ENCODE measurements around the gene BSN. TPM values are rescaled to one million over a fixed set of nuclear protein-coding genes. Genes with fewer than 3 reads are reported as not detected.

BSN gene
- total RNA-seq, 1 experiment from 2014 or later, result 0.37 TPM

- Histone ChIP-seq H3K4me1 (ENCODE audit: low read length) (no peaks in the 10 kb centered on the region), H3K9me2 (replicated peaks; ENCODE audit: insufficient read depth, low read length) (no peaks in the 10 kb centered on the region), H3K27ac (ENCODE audit: low read length) (no peak overlapping the region), H3K9ac (ENCODE audit: low read length) (no peak overlapping the region), H3K9me3 (ENCODE audit: low read length) (no peaks in the 10 kb centered on the region), H3K4me2 (ENCODE audit: low read depth, low read length, poor library complexity, severe bottlenecking) (no peak overlapping the region), H3K36me3 (ENCODE audit: insufficient read depth, low read length) (no peaks in the 10 kb centered on the region), H3K27me3 (ENCODE audit: low read length) (no peaks in the 10 kb centered on the region), H2AFZ (ENCODE audit: low read length) (no peak overlapping the region), H3K4me3 (ENCODE audit: low read length) (no peak overlapping the region), H4K20me1 (ENCODE audit: insufficient read depth, low read depth, low read length) (no peaks in the 10 kb centered on the region), H3K79me2 (ENCODE audit: low read length) (no peaks in the 10 kb centered on the region)
- DNase-seq, result no peak
Measured at GRCh38 chr3:49664300-49664699, 110.0 kb downstream of the BSN start.

GRCh38 chr3:49665822-49666519, 111.7 kb downstream of the BSN start:
- H3K27me3 ChIP-seq (ENCODE audit: low read length), result no peaks in the 10 kb centered on the region
- no peak overlapping the region for H3K27ac ChIP-seq (ENCODE audit: low read length)
- H3K36me3 ChIP-seq (ENCODE audit: insufficient read depth, low read length), result no peaks in the 10 kb centered on the region
- DNase-seq, result no peak
- no peaks in the 10 kb centered on the region; the same call in 1 of the 2 replicates for H4K20me1 ChIP-seq (ENCODE audit: insufficient read depth, low read depth, low read length)
- no peak overlapping the region for H3K4me2 ChIP-seq (ENCODE audit: low read depth, low read length, poor library complexity, severe bottlenecking)
- H3K9ac ChIP-seq (ENCODE audit: low read length), result no peak overlapping the region
- no peak overlapping the region for H2AFZ ChIP-seq (ENCODE audit: low read length)
- H3K9me3 ChIP-seq (ENCODE audit: low read length), result no peaks in the 10 kb centered on the region
- H3K4me3 ChIP-seq (ENCODE audit: low read length), result no peak overlapping the region
- H3K79me2 ChIP-seq (ENCODE audit: low read length), result no peaks in the 10 kb centered on the region
- no peaks in the 10 kb centered on the region for H3K4me1 ChIP-seq (ENCODE audit: low read length)
- no peaks in the 10 kb centered on the region for H3K9me2 ChIP-seq (replicated peaks; ENCODE audit: insufficient read depth, low read length)

- Histone ChIP-seq H3K27ac (ENCODE audit: low read length) (no peak overlapping the region), H3K9me3 (ENCODE audit: low read length) (no peaks in the 10 kb centered on the region), H2AFZ (ENCODE audit: low read length) (no peak overlapping the region), H3K9me2 (replicated peaks; ENCODE audit: insufficient read depth, low read length) (no peaks in the 10 kb centered on the region), H3K4me2 (ENCODE audit: low read depth, low read length, poor library complexity, severe bottlenecking) (no peak overlapping the region), H3K4me3 (ENCODE audit: low read length) (no peak overlapping the region), H3K9ac (ENCODE audit: low read length) (no peak overlapping the region), H3K27me3 (ENCODE audit: low read length) (no peaks in the 10 kb centered on the region), H4K20me1 (ENCODE audit: insufficient read depth, low read depth, low read length) (no peaks in the 10 kb centered on the region; the same call in 1 of the 2 replicates), H3K36me3 (ENCODE audit: insufficient read depth, low read length) (no peaks in the 10 kb centered on the region), H3K79me2 (ENCODE audit: low read length) (no peaks in the 10 kb centered on the region), H3K4me1 (ENCODE audit: low read length) (no peaks in the 10 kb centered on the region)
- DNase-seq, result no peak
Measured at GRCh38 chr3:49666592-49666991, 112.3 kb downstream of the BSN start.

- Histone ChIP-seq H3K36me3 (ENCODE audit: insufficient read depth, low read length) (no peaks in the 10 kb centered on the region), H3K9me3 (ENCODE audit: low read length) (no peaks in the 10 kb centered on the region), H2AFZ (ENCODE audit: low read length) (no peak overlapping the region), H3K79me2 (ENCODE audit: low read length) (no peaks in the 10 kb centered on the region), H3K4me2 (ENCODE audit: low read depth, low read length, poor library complexity, severe bottlenecking) (no peak overlapping the region), H4K20me1 (ENCODE audit: insufficient read depth, low read depth, low read length) (no peaks in the 10 kb centered on the region; the same call in 1 of the 2 replicates), H3K4me3 (ENCODE audit: low read length) (no peak overlapping the region), H3K4me1 (ENCODE audit: low read length) (peaks cover 7% of the 10 kb centered on the region), H3K27ac (ENCODE audit: low read length) (no peak overlapping the region), H3K9me2 (replicated peaks; ENCODE audit: insufficient read depth, low read length) (no peaks in the 10 kb centered on the region), H3K27me3 (ENCODE audit: low read length) (no peaks in the 10 kb centered on the region), H3K9ac (ENCODE audit: low read length) (no peak overlapping the region)
- no peak for DNase-seq
Measured at GRCh38 chr3:49667701-49668413, 113.6 kb downstream of the BSN start.

GRCh38 chr3:49668414-49668797, 114.1 kb downstream of the BSN start:
- no peak overlapping the region for H3K9ac ChIP-seq (ENCODE audit: low read length)
- peaks cover 10% of the 10 kb centered on the region for H3K4me1 ChIP-seq (ENCODE audit: low read length)
- no peaks in the 10 kb centered on the region for H3K36me3 ChIP-seq (ENCODE audit: insufficient read depth, low read length)
- no peak overlapping the region for H2AFZ ChIP-seq (ENCODE audit: low read length)
- no peaks in the 10 kb centered on the region for H3K27me3 ChIP-seq (ENCODE audit: low read length)
- no peaks in the 10 kb centered on the region; the same call in 1 of the 2 replicates for H4K20me1 ChIP-seq (ENCODE audit: insufficient read depth, low read depth, low read length)
- DNase-seq, result peak; percentile 62
- peaks cover 4% of the 10 kb centered on the region for H3K79me2 ChIP-seq (ENCODE audit: low read length)
- H3K4me2 ChIP-seq (ENCODE audit: low read depth, low read length, poor library complexity, severe bottlenecking), result no peak overlapping the region
- H3K9me3 ChIP-seq (ENCODE audit: low read length), result no peaks in the 10 kb centered on the region
- H3K4me3 ChIP-seq (ENCODE audit: low read length), result no peak overlapping the region
- no peak overlapping the region for H3K27ac ChIP-seq (ENCODE audit: low read length)
- H3K9me2 ChIP-seq (replicated peaks; ENCODE audit: insufficient read depth, low read length), result no peaks in the 10 kb centered on the region

- Histone ChIP-seq H3K9me2 (replicated peaks; ENCODE audit: insufficient read depth, low read length) (no peaks in the 10 kb centered on the region), H3K27ac (ENCODE audit: low read length) (no peak overlapping the region), H3K4me2 (ENCODE audit: low read depth, low read length, poor library complexity, severe bottlenecking) (no peak overlapping the region), H4K20me1 (ENCODE audit: insufficient read depth, low read depth, low read length) (no peaks in the 10 kb centered on the region; the same call in 1 of the 2 replicates), H3K9me3 (ENCODE audit: low read length) (no peaks in the 10 kb centered on the region), H3K36me3 (ENCODE audit: insufficient read depth, low read length) (no peaks in the 10 kb centered on the region), H3K4me1 (ENCODE audit: low read length) (peaks cover 10% of the 10 kb centered on the region), H3K27me3 (ENCODE audit: low read length) (no peaks in the 10 kb centered on the region), H3K79me2 (ENCODE audit: low read length) (peaks cover 5% of the 10 kb centered on the region), H3K9ac (ENCODE audit: low read length) (no peak overlapping the region), H3K4me3 (ENCODE audit: low read length) (no peak overlapping the region), H2AFZ (ENCODE audit: low read length) (no peak overlapping the region)
- DNase-seq, result no peak
Measured at GRCh38 chr3:49668861-49669260, 114.6 kb downstream of the BSN start.

- DNase-seq, result peak; percentile 51
- no peak overlapping the region for H3K4me2 ChIP-seq (ENCODE audit: low read depth, low read length, poor library complexity, severe bottlenecking)
Measured at GRCh38 chr3:49669352-49669751, 115.1 kb downstream of the BSN start.

GRCh38 chr3:49670940-49671290, 116.6 kb downstream of the BSN start:
- DNase-seq, result no peak
- Histone ChIP-seq H3K27ac (ENCODE audit: low read length) (no peak overlapping the region), H3K27me3 (ENCODE audit: low read length) (no peaks in the 10 kb centered on the region), H2AFZ (ENCODE audit: low read length) (no peak overlapping the region), H3K4me1 (ENCODE audit: low read length) (peaks cover 21% of the 10 kb centered on the region), H3K79me2 (ENCODE audit: low read length) (peaks cover 21% of the 10 kb centered on the region), H3K4me3 (ENCODE audit: low read length) (no peak overlapping the region), H4K20me1 (ENCODE audit: insufficient read depth, low read depth, low read length) (peaks cover 12% of the 10 kb centered on the region), H3K9me2 (replicated peaks; ENCODE audit: insufficient read depth, low read length) (no peaks in the 10 kb centered on the region), H3K9ac (ENCODE audit: low read length) (no peak overlapping the region), H3K9me3 (ENCODE audit: low read length) (no peaks in the 10 kb centered on the region), H3K36me3 (ENCODE audit: insufficient read depth, low read length) (peaks cover 3% of the 10 kb centered on the region; the same call in 1 of the 2 replicates), H3K4me2 (ENCODE audit: low read depth, low read length, poor library complexity, severe bottlenecking) (no peak overlapping the region)

More at GRCh38 chr3:49669352-49669751, 115.1 kb downstream of the BSN start:
- Histone ChIP-seq H4K20me1 (ENCODE audit: insufficient read depth, low read depth, low read length) (no peaks in the 10 kb centered on the region; the same call in 1 of the 2 replicates), H3K27me3 (ENCODE audit: low read length) (no peaks in the 10 kb centered on the region), H3K9me2 (replicated peaks; ENCODE audit: insufficient read depth, low read length) (no peaks in the 10 kb centered on the region), H3K27ac (ENCODE audit: low read length) (no peak overlapping the region), H3K36me3 (ENCODE audit: insufficient read depth, low read length) (no peaks in the 10 kb centered on the region), H2AFZ (ENCODE audit: low read length) (no peak overlapping the region), H3K9ac (ENCODE audit: low read length) (no peak overlapping the region), H3K9me3 (ENCODE audit: low read length) (no peaks in the 10 kb centered on the region), H3K79me2 (ENCODE audit: low read length) (peaks cover 5% of the 10 kb centered on the region), H3K4me1 (ENCODE audit: low read length) (peaks cover 10% of the 10 kb centered on the region), H3K4me3 (ENCODE audit: low read length) (no peak overlapping the region)

Data from Karpas-422 (cell line).